Caco-2 (cell line): ENCODE measurements around the gene ATAD3C. TPM values are rescaled to one million over a fixed set of nuclear protein-coding genes. Genes with fewer than 3 reads are reported as not detected.
"Not testable (repeated sequence)": the region's sequence is repeated elsewhere in the genome, so short reads cannot be mapped to it uniquely, and the experiment has no call there.

Experiments
- BruUV-seq: library from RNA; stranded (reverse); fragments of 400-500 nt; replicated peaks from 2 replicates; lab custom pipeline; 2021; lab: Mats Ljungman, UMichigan
- CTCF ChIA-PET: fragments of 300-600 bp; sonication (Branson Sonifier 250); formaldehyde crosslinking; loops from one replicate; lab custom pipeline; 2022; ENCODE audit warnings: antibody characterized with exemption; lab: Charles Lee
- POLR2A ChIA-PET: fragments of 300-600 bp; sonication (Branson Sonifier 250); formaldehyde crosslinking; loops from one replicate; lab custom pipeline; 2022; ENCODE audit warnings: antibody characterized with exemption; lab: Charles Lee
- DNase-seq, 2 experiments: peaks; one replicate each; pipeline versions ENCODE4 v3.0.0 to v3.0.0-alpha.2; 2020 to 2022
- H3K27me3 ChIP-seq: replicated peaks from 2 replicates; pipeline ENCODE4 v1.6.0; 2011; ENCODE audit warnings: low read length; ENCODE audit not compliant: control insufficient read depth, insufficient read depth
- H3K36me3 ChIP-seq: 2 replicates; pipeline ENCODE4 v1.5.1; 2011; ENCODE audit warnings: low read length; ENCODE audit not compliant: control insufficient read depth, insufficient read depth
- H3K4me1 ChIP-seq: fragments of 250-450 bp; sonication (Bioruptor Pico); 2 replicates; pipeline ENCODE4 v1.5.1; 2020; ENCODE audit warnings: mild to moderate bottlenecking
- H3K4me3 ChIP-seq: 2 replicates; pipeline ENCODE4 v1.5.1; 2011; ENCODE audit warnings: low read depth, mild to moderate bottlenecking, control low read depth, low read length
- H3K9me3 ChIP-seq: fragments of 250-450 bp; sonication (Bioruptor Pico); 2 replicates; pipeline ENCODE4 v1.5.1; 2020; ENCODE audit warnings: mild to moderate bottlenecking, moderate library complexity
- H3K27ac Mint-ChIP-seq: one replicate; pipeline ENCODE4 v1.8.0; 2022; ENCODE audit warnings: mixed read lengths; ENCODE audit not compliant: unreplicated experiment
- H3K27me3 Mint-ChIP-seq: one replicate; pipeline ENCODE4 v1.8.0; 2022; ENCODE audit warnings: mixed read lengths; ENCODE audit not compliant: insufficient read depth, unreplicated experiment
- H3K36me3 Mint-ChIP-seq: one replicate; pipeline ENCODE4 v1.8.0; 2022; ENCODE audit warnings: mild to moderate bottlenecking, mixed read lengths; ENCODE audit not compliant: insufficient read depth, unreplicated experiment
- H3K4me1 Mint-ChIP-seq: one replicate; pipeline ENCODE4 v1.8.0; 2022; ENCODE audit warnings: low read depth, mixed read lengths; ENCODE audit not compliant: unreplicated experiment
- H3K4me3 Mint-ChIP-seq: one replicate; pipeline ENCODE4 v1.8.0; 2022; ENCODE audit warnings: mild to moderate bottlenecking, moderate library complexity, mixed read lengths; ENCODE audit not compliant: unreplicated experiment
- H3K9me3 Mint-ChIP-seq: one replicate; pipeline ENCODE4 v1.8.0; 2022; ENCODE audit warnings: mixed read lengths; ENCODE audit not compliant: unreplicated experiment
- intact Hi-C: fragments of 100-400 bp; cut with micrococcal nuclease; formaldehyde crosslinking; loops from one replicate; pipeline ENCODE4 v1.10.0; 2022; ENCODE audit not compliant: unreplicated experiment
- total RNA-seq: library from RNA; stranded (reverse); gene quantifications from 2 replicates; pipeline ENCODE4 v1.2.3, GENCODE V29; 2022
- TF ChIP-seq, protein P1 (sequence below), 2 experiments: fragments of 200-600 bp in 1 of 2; IDR thresholded peaks; 1 replicate in 1 of 2; 2 replicates in 1 of 2; pipeline versions ENCODE4 v1.5.1 to v1.8.0; 2011 to 2022; ENCODE audit warnings: antibody characterized with exemption in 1 of 2, control low read depth in 1 of 2, inconsistent platforms in 1 of 2, low read depth in 1 of 2, low read length in 1 of 2, mild to moderate bottlenecking in 1 of 2, moderate library complexity in 1 of 2; ENCODE audit not compliant: insufficient read depth in 1 of 2, severe bottlenecking in 1 of 2, unreplicated experiment in 1 of 2

The ATAD3C gene
- total RNA-seq, 1 experiment from 2014 or later, result 0.95 TPM

DNA sequence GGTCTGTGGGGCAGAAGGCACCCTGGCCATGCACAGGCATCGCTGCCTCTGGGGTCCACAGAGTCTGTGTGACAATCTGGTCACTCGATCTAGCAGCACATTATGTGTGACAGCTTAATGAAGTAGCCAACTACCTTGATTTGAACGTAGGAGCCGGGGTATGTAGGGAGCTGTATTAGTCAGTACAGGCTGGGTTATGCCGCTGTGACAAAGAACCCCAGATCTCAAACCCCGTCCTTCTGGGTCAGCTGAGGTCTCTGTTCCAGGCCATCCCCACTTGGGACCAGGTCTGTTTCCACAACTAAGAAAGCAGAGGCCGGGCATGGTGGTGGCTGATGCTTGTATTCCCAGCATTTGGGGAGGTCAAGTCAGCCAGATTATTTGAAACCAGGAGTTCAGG is 13.8 kb downstream of the ATAD3C start:
- Histone ChIP-seq H3K27me3 (no peaks in the 10 kb centered on the region), H3K9me3 (no peaks in the 10 kb centered on the region), H3K36me3 (no peaks in the 10 kb centered on the region), H3K4me3 (no peak overlapping the region), H3K4me1 (no peaks in the 10 kb centered on the region)
- intact Hi-C loops, result no loop called here
- ChIA-PET CTCF (no interaction called here), POLR2A (no interaction called here)
- H3K27me3 Mint-ChIP-seq, result no peaks in the 10 kb centered on the region
- H3K4me1 Mint-ChIP-seq, result no peaks in the 10 kb centered on the region
- H3K27ac Mint-ChIP-seq, result no peak overlapping the region
- no TSS peak for BruUV-seq
- H3K9me3 Mint-ChIP-seq, result no peaks in the 10 kb centered on the region
- no peaks in the 10 kb centered on the region for H3K36me3 Mint-ChIP-seq
- no peak overlapping the region for H3K4me3 Mint-ChIP-seq
- DNase-seq, result no peak
- TF ChIP-seq, protein P1, sequence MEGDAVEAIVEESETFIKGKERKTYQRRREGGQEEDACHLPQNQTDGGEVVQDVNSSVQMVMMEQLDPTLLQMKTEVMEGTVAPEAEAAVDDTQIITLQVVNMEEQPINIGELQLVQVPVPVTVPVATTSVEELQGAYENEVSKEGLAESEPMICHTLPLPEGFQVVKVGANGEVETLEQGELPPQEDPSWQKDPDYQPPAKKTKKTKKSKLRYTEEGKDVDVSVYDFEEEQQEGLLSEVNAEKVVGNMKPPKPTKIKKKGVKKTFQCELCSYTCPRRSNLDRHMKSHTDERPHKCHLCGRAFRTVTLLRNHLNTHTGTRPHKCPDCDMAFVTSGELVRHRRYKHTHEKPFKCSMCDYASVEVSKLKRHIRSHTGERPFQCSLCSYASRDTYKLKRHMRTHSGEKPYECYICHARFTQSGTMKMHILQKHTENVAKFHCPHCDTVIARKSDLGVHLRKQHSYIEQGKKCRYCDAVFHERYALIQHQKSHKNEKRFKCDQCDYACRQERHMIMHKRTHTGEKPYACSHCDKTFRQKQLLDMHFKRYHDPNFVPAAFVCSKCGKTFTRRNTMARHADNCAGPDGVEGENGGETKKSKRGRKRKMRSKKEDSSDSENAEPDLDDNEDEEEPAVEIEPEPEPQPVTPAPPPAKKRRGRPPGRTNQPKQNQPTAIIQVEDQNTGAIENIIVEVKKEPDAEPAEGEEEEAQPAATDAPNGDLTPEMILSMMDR (IDR thresholded peaks at IDR 0.05; ENCODE audit: insufficient read depth in 1 of 2, low read depth in 1 of 2, low read length in 1 of 2, severe bottlenecking in 1 of 2, unreplicated experiment in 1 of 2), result no peak

DNA sequence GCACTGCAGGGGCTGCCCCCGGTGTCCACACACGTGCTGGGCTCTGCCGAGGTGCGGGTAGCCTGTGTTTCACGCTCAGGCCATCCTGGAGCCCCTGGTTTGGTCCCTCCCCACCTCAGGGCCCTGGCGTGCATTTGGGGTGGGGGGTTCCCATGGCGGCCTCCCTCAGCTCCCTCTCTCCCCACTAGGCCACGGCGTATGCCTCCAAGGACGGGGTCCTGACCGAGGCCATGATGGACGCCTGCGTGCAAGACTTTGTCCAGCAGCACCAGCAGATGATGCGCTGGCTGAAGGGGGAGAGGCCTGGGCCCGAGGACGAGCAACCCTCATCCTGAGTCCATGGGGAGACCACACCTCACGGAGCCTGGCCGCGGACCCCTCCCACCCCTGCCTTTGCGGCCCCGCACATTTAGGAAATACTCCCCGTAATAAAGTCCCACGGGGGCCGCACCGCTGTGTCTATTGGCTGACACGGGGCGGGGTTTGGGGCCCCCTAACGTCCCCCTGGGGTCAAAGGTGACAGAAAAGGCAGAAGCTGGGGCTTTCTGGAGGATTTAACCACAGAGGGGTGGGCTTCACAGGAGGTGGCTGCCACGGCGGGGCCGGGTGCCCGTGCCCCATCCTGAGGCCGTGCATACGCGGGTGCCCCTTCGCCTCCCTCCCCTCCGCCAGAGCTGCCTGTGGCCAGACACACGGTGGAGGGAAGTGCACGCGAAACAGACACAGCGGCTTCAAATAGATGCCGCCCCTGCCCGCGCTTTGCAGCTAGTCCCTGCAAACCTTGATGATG is 18.9 kb downstream of the ATAD3C start:
- H3K9me3 ChIP-seq, H3K36me3 ChIP-seq, H3K9me3 Mint-ChIP-seq, H3K4me1 Mint-ChIP-seq, POLR2A ChIA-PET, H3K27me3 ChIP-seq, H3K27me3 Mint-ChIP-seq, CTCF ChIA-PET, H3K4me1 ChIP-seq, H3K4me3 ChIP-seq, BruUV-seq, intact Hi-C loops, H3K27ac Mint-ChIP-seq, H3K4me3 Mint-ChIP-seq, DNase-seq: not testable (repeated sequence)
- H3K36me3 Mint-ChIP-seq, result peaks cover 10% of the 10 kb centered on the region

DNA sequence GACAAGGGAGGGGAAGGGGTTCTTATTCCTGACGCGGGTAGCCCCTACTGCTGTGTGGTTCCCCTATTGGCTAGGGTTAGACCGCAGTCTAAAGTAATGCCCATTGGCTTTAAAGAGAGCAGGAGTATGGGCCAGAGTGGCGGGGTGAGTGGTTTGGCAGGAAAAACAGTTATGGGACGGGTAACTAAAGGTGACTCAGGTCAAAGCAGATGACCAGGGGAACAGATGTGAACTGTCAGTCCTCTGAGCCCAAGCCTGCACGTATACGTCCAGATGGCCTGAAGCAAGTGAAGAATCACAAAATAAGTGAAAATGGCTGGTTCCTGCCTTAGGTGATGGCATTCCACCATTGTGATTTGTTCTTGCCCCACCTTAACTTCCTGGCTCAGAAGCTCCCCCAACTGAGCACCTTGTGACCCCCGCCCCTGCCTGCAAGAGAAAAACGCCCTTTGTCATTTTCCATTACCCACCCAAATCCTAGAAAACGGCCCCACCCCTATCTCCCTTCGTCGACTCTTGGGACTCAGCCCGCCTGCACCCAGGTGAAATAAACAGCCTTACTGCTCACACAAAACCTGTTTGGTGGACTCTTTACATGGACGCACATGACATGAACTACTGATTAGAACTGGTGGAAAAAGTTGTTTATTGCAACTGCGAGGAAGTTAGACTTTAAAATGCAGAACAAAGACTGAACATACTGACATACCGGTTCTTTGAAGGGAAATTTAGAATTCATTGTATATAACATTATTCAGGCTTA is 21.3 kb downstream of the ATAD3C start:
- ChIA-PET POLR2A (no interaction called here), CTCF (interaction anchor here (0.7 kb wide), 1 partner anchor 39 kb away, joined by 3 read pairs; no protein-coding TSS in a partner anchor)
- H3K27ac Mint-ChIP-seq, result peak overlapping the region; percentile 93
- peak overlapping the region; percentile 63 for H3K4me3 ChIP-seq
- 0 out of 2 replicates have a peak, but pooled peaks cover 4% of the 10 kb centered on the region for H3K4me1 ChIP-seq
- no peaks in the 10 kb centered on the region for H3K9me3 Mint-ChIP-seq
- peak in 1 of 2 experiments; percentile 19 for DNase-seq
- H3K36me3 Mint-ChIP-seq, result peaks cover 22% of the 10 kb centered on the region
- intact Hi-C loops, result no loop called here
- no peaks in the 10 kb centered on the region for H3K27me3 Mint-ChIP-seq
- H3K9me3 ChIP-seq, result no peaks in the 10 kb centered on the region
- no peaks in the 10 kb centered on the region for H3K27me3 ChIP-seq
- H3K4me1 Mint-ChIP-seq, result no peaks in the 10 kb centered on the region
- TF ChIP-seq, protein P1 (IDR thresholded peaks at IDR 0.05; ENCODE audit: insufficient read depth in 1 of 2, low read depth in 1 of 2, low read length in 1 of 2, severe bottlenecking in 1 of 2, unreplicated experiment in 1 of 2), result no peak
- H3K4me3 Mint-ChIP-seq, result peak overlapping the region; percentile 95
- H3K36me3 ChIP-seq, result no peaks in the 10 kb centered on the region
- BruUV-seq, result TSS peak; percentile 81
